ENCODE measurements around the gene KDM8.
A peak's percentile ranks its signal among the peaks of the same experiment; 100 is the strongest.
"Not testable (repeated sequence)": the region's sequence is repeated elsewhere in the genome, so short reads cannot be mapped to it uniquely, and the experiment has no call there.

The KDM8 gene

GRCh38 chr16:27244363-27244755 is 41.0 kb downstream of the KDM8 start:
- TF ChIP-seq RARB (CRISPR knock-in tag; IDR thresholded peaks at IDR 0.05), result no peak
- no peak for TF ChIP-seq ESRRG (CRISPR knock-in tag; IDR thresholded peaks at IDR 0.05)
- no peak for TF ChIP-seq ISL1 (CRISPR knock-in tag; IDR thresholded peaks at IDR 0.05)
- no peak for TF ChIP-seq SNAI2 (CRISPR knock-in tag; IDR thresholded peaks at IDR 0.05)
- TF ChIP-seq GLIS3 (CRISPR knock-in tag; IDR thresholded peaks at IDR 0.05), result no peak
- no peak for TF ChIP-seq CREB5 (CRISPR knock-in tag; IDR thresholded peaks at IDR 0.05; ENCODE audit: low read depth)
- no peak for TF ChIP-seq ZFP3 (CRISPR knock-in tag; IDR thresholded peaks at IDR 0.05)
- no peak for TF ChIP-seq CSDC2 (CRISPR knock-in tag; IDR thresholded peaks at IDR 0.05)
- TF ChIP-seq TCF4 (CRISPR knock-in tag; IDR thresholded peaks at IDR 0.05; ENCODE audit: borderline replicate concordance), result no peak
- no peak for TF ChIP-seq PPARA (CRISPR knock-in tag; IDR thresholded peaks at IDR 0.05; ENCODE audit: borderline replicate concordance)
- TF ChIP-seq POU6F1 (CRISPR knock-in tag; IDR thresholded peaks at IDR 0.05; ENCODE audit: borderline replicate concordance, low read depth), result no peak
- TF ChIP-seq ARNTL (CRISPR knock-in tag; IDR thresholded peaks at IDR 0.05; ENCODE audit: borderline replicate concordance, low read depth), result no peak
- no peak for ATAC-seq

- peak; percentile 76 for ATAC-seq
- TF ChIP-seq ESRRG (CRISPR knock-in tag; IDR thresholded peaks at IDR 0.05) (no peak), BACH2 (CRISPR knock-in tag; IDR thresholded peaks at IDR 0.05; ENCODE audit: borderline replicate concordance) (no peak), TSHZ2 (CRISPR knock-in tag; IDR thresholded peaks at IDR 0.05) (no peak), TCF4 (CRISPR knock-in tag; IDR thresholded peaks at IDR 0.05; ENCODE audit: borderline replicate concordance) (no peak), PPARA (CRISPR knock-in tag; IDR thresholded peaks at IDR 0.05; ENCODE audit: borderline replicate concordance) (no peak), CREB5 (CRISPR knock-in tag; IDR thresholded peaks at IDR 0.05; ENCODE audit: low read depth) (no peak), ZFP3 (CRISPR knock-in tag; IDR thresholded peaks at IDR 0.05) (no peak), ZNF8 (CRISPR knock-in tag; IDR thresholded peaks at IDR 0.05) (no peak), ISL1 (CRISPR knock-in tag; IDR thresholded peaks at IDR 0.05) (peak; percentile 59; the same call in 1 of the 2 replicates), ARNTL (CRISPR knock-in tag; IDR thresholded peaks at IDR 0.05; ENCODE audit: borderline replicate concordance, low read depth) (no peak), SNAI2 (CRISPR knock-in tag; IDR thresholded peaks at IDR 0.05) (no peak), ZC3H10 (CRISPR knock-in tag; IDR thresholded peaks at IDR 0.05) (peak; percentile 12; the same call in 1 of the 2 replicates), ZNF565 (CRISPR knock-in tag; conservative IDR thresholded peaks at IDR 0.05; ENCODE audit: low read depth) (no peak), RARB (CRISPR knock-in tag; IDR thresholded peaks at IDR 0.05) (no peak), POU6F1 (CRISPR knock-in tag; IDR thresholded peaks at IDR 0.05; ENCODE audit: borderline replicate concordance, low read depth) (0 out of 2 replicates have a peak, but pooled peaks have one; percentile 50), ZFP30 (CRISPR knock-in tag; IDR thresholded peaks at IDR 0.05) (no peak)
These were observed 42.2 kb downstream of the KDM8 start for GRCh38 chr16:27245276-27246172.

- ATAC-seq, result no peak
- TF ChIP-seq ZNF8 (CRISPR knock-in tag; IDR thresholded peaks at IDR 0.05), result no peak
- TF ChIP-seq BACH2 (CRISPR knock-in tag; IDR thresholded peaks at IDR 0.05; ENCODE audit: borderline replicate concordance), result no peak
- no peak for TF ChIP-seq CREB5 (CRISPR knock-in tag; IDR thresholded peaks at IDR 0.05; ENCODE audit: low read depth)
These were observed 43.1 kb downstream of the KDM8 start for GRCh38 chr16:27246439-27246838.

- not testable (repeated sequence) for ATAC-seq
These were observed 43.8 kb downstream of the KDM8 start for GRCh38 chr16:27247076-27247475.

All from SK-N-SH treated with all-trans-retinoic acid at 6 μM for 48 hours (cell line).